Stimulated activated CD4-positive, alpha-beta T cell treated with anti-CD3 and anti-CD28 coated beads, Interleukin-1b, Interleukin-23, amount 100 ng/mL, for 24 hours (primary cell): Measurements from ENCODE around the gene ZNF862.

ENCODE experiments used
- DNase-seq, 4 experiments: peaks; one replicate each; pipeline ENCODE4 v3.0.0-alpha.2; 2020; ENCODE audit warnings: low read depth in 4 of 4, low spot score in 1 of 4

The ZNF862 gene

DNA sequence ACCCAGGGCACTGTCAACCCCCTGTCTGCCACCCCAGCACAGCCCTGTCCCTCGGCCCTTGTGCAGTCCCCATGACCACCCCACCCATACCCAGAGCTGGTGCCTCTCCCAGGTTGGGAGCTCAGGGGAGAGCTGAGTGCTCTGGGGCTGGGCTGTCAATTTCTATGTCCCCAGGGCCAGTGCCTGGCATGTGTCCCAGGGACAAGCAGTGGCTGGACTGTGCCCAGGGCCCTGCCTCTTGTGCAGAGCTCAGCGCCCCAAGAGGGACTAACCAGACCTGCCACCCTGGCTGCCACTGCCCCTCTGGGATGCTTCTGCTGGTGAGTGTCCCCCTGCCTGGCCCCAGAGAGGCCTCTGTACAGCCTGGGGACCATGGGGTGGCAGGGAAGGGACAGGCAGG lies 29.0 kb upstream of the ZNF862 start:
- DNase-seq, result no peak

DNA sequence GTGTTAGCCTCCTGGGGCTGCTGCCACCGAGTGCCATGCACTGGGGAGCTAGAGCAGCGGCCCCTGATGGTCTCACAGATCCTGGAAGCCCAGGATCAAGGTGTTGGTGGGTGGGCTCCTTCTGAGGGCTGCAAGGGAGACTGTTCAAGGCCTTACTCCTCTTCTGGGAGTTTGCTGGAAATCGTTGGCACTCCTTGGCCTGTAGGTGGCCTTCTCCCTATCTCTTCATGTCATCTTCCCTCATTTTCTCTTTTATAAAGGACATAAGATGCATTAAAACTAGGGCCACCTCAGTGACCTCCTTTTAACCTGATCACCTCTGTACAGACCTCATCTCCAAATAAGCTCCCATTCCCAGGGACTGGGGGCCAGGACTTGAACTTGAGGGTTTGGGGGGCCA lies 27.0 kb upstream of the ZNF862 start:
- no peak for DNase-seq

DNA sequence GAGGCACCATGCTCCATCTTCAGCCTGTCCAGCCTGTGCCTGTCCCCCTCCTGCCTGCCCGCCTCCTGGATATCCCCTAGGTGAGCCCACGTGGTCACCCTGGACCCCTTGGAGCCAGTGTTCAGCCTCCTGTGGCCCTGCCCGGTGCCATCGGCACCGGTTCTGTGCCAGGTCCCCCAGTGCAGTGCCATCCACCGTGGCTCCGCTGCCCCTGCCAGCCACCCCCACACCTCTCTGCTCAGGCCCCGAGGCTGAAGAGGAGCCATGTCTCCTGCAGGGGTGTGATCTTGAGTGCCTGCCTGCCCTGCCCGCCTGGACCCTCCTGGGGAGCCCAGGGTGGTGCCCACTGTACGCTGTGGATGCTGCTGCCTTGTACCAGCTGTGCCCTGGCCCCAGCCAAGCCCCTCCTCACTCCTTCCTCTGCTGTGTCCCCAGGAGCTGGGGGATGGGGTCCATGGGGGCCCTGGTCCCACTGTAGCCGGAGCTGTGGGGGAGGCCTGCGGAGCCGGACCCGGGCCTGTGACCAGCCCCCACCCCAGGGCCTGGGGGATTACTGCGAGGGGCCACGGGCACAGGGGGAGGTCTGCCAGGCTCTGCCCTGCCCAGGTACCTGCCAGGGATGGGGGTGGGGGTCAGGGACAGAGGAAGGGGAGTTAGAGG lies 26.2 kb upstream of the ZNF862 start:
- DNase-seq, result no peak

DNA sequence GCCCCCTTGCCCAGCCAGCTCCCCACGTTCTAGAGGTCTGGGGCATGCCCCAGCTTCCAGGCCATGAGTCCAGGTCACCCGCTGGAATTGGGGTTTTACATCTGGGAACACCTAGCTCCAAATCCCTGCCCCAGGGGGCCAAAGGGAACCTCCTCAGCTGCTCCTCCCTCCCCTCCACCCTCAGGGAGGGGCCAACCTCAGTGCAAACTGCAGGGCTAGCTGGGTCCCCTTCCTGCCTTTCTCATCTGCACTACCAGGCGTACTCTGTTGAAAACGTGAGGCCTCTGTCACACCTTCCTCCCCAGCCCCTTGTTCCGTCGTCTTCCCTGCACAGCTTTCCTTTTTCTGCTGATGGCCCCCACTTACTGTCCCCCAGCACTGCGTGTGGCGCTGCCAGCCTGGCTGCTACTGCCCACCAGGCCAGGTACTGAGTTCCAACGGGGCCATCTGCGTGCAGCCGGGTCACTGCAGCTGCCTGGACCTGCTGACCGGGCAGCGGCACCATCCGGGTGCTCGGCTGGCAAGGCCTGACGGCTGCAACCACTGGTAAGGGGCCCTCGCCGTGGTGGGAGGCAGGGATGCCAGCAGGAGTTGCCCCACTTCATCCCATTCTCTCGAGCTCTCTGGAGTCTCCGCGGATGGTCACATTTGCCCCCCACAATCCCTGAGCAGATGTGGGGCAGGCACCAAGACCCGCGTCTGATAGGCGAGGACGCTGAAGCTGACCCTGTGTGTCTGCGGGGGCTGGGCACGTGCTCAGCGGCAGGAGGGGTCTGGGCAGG lies 24.7 kb upstream of the ZNF862 start:
- DNase-seq, result no peak

DNA sequence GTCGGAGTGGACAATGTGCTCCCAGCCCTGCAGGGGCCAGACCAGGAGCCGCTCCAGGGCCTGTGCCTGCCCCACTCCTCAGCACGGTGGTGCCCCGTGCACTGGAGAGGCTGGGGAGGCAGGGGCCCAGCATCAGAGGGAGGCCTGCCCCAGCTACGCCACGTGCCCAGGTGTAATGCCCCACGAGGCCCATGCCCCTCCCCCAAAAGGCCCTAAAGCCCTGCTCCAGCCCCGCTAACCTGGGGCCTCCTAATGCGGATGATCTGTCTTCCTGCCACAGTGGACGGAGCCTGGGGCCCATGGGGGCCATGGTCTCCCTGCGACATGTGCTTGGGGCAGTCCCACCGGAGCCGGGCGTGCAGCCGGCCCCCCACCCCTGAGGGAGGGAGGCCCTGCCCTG lies 23.7 kb upstream of the ZNF862 start:
- DNase-seq, result no peak

DNA sequence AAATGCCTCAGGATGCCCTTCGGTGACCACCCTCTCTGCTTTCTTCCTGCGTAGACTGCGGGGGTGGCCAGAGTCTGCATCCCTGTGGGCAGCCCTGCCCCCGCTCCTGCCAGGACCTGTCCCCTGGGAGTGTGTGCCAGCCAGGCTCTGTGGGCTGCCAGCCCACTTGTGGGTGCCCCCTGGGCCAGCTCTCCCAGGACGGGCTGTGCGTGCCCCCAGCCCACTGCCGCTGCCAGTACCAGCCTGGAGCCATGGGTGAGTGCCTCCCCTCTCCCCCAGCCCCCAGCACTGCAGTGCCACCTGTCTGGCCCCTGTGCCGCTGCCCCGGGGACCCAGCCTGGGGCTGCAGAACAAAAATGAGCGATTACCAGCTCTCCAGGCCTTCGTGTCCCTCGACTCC lies 23.1 kb upstream of the ZNF862 start:
- DNase-seq, result no peak

DNA sequence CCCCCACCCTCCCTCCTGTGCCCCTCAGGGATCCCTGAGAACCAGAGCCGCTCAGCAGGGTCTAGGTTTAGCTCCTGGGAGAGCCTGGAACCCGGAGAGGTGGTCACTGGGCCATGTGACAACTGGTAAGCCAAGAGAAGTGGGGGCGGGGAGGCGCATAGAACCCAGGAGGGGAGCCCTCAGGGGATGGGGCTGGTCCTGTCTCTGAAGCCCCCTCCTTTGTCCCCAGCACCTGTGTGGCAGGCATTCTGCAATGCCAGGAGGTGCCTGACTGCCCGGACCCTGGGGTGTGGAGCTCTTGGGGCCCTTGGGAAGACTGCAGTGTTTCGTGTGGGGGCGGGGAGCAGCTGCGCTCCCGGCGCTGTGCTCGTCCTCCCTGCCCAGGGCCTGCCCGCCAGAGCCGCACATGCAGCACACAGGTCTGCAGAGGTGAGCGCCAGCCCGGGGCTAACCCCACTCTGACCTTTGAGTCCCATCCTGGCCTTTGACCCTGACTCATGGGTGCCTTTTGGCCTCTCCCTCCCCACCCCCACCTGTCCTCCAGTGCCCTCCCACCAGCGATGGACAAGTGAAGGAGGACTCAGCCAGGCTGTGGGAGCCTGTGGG lies 22.4 kb upstream of the ZNF862 start:
- no peak for DNase-seq

DNA sequence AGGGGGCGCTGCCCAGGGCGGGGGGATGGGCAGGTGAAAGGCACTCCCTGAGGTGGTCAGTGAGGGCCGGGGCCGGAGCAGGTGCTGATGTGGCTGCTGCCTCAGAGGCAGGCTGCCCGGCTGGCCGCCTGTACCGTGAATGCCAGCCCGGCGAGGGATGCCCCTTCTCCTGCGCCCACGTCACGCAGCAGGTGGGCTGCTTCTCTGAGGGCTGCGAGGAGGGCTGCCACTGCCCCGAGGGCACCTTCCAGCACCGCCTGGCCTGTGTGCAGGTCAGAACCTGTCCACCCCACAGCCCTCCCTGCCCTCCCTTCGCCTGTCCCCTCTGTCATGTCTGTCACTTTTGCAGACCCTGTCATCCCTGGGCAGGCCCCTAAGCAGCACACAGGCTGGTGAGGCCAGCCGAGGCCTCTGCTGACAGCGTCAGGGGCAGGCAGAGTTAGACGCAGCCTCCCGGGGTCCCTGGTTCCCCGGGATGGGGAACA lies 21.9 kb upstream of the ZNF862 start:
- no peak for DNase-seq

DNA sequence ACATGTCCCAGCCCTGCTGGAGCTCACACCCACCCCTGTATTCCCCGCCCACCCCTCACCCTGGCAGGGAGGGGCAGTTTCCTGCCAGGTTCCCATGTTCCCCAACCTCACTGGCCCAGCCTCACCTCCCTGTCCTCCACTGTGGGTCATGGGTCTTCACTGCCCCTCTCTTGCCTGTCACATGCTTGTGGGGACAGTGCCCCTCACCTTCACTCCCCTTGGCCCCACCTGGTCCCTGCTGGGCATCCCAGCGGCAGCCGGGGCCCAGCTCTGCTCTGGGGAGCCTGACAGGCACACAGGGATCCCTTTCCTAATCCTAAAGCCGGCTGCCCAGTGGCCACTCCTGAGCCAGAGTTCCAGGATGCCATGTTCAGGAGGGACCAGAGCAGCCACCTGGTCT lies 21.4 kb upstream of the ZNF862 start:
- no peak for DNase-seq

DNA sequence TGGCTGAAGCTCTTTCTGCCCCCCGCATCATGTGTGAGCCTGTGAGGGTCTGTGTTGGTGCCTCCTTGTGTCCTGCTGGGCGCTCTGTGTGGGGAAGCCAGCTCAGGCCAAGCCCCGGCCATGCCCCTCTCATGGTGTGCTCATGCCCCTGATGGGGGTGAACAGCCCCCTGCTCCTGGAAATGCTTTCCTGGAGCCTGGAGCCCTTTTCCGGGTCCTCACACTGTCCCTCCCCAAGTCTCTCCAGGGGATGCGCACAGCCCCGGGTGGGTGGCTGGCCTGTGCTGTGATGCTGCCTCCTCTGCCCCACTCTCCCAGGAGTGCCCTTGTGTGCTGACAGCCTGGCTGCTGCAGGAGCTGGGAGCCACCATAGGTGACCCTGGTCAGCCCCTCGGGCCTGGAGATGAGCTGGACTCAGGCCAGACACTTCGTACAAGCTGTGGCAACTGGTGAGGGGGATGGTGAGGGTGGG lies 20.8 kb upstream of the ZNF862 start:
- no peak for DNase-seq

DNA sequence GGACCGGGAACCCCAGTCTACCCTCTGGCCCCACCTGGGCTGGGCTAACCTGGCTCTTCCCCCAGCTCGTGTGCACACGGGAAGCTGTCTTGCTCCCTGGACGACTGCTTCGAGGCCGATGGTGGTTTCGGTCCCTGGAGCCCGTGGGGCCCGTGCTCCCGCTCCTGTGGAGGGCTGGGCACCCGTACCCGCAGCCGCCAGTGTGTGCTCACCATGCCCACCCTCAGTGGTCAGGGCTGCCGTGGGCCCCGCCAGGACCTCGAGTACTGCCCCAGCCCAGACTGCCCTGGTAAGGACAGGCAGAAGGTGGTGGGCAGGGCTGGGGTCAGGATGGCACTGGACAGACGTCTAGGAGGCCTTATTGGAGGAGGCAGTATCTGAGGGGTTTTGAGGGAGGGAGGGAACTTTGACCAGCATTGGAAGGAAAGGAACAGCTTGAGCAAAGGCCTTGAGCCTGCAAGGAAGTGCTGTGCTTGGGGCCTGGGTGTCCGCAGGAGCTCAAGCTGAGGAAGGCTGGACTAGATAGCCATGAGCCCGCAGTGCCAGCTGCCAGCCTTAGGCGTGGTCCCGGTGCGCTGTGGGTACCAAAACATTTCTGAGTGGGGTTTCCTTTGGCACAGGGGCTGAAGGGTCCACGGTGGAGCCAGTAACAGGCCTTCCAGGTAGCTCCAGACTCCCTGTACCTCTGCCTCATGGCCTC lies 20.2 kb upstream of the ZNF862 start:
- DNase-seq, result no peak

DNA sequence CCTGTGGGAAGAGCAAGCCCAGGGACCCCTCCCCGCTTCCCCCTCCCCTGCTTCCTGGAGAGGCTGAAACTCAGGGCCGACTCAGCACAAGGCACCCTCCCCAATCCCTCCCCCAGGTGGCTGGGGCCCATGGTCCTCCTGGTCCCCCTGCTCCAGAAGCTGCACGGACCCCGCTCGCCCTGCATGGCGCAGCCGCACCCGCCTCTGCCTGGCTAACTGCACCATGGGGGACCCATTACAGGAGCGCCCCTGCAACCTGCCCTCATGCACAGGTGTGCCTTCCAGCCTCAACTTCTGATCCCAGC lies 19.7 kb upstream of the ZNF862 start:
- DNase-seq, result no peak

DNA sequence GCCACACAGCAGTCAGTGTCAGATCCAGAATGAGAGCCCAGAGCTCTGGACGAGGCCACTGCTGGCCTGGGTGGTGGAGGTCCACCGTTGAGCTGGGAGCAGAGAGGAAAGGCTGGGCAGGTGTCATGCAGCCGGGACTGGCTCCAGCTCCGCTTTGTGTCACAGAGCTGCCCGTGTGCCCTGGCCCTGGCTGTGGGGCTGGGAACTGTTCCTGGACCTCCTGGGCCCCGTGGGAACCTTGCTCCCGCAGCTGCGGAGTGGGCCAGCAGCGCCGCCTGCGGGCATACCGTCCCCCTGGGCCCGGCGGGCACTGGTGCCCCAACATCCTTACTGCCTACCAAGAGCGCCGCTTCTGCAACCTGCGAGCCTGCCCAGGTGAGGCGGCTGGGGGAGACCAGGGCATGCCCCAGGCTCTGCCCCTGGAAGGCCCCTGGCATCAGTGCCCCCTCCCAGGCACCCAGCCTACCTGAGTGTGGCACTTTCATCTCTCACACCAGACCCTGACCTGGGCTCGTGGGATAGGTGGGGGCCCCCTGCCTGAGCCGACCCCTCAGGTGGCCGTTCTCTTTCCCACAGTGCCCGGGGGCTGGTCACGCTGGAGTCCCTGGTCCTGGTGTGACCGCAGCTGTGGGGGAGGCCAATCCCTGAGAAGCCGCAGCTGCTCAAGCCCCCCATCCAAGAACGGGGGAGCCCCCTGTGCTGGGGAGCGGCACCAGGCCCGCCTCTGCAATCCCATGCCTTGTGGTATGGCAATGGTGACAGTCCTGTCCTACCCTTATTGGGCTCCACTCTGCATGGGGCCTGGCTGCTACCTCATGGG lies 18.8 kb upstream of the ZNF862 start:
- DNase-seq, result no peak

DNA sequence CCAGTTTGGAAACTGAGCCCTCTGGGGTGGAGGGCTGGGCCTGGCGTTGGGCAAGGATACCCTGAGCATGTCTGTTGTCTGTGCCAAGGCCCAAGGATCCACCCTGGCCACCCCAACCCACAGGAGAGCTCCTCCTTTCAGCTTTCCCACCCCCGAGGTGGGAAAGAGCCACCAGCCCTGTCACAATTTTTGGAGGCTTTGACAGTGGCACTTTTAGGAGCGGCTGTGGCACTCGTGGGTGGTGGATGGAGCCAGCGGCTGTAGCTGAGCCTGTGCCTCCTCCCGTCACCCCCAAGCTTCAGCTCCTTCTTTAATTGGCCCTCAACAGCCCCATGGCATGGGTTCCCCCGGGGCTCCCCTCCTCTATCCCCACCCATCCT lies 18.2 kb upstream of the ZNF862 start:
- no peak for DNase-seq

DNA sequence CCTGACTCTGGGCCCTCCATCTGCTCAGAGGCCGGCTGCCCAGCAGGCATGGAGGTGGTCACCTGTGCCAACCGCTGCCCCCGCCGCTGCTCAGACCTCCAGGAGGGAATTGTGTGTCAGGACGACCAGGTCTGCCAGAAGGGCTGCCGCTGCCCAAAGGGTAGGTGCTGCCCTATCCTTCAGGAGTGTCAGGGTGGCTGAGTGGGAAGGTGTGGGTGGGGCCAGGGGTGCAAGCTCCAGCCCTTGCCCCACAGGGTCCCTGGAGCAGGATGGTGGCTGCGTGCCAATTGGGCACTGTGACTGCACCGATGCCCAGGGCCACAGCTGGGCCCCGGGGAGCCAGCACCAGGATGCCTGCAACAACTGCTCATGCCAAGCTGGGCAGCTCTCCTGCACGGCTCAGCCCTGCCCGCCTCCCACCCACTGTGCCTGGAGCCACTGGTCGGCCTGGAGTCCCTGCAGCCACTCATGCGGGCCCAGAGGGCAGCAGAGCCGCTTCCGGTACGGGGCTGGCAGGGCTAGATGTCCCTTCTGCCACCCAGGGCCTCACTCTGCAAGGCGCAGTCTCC lies 17.5 kb upstream of the ZNF862 start:
- no peak for DNase-seq

DNA sequence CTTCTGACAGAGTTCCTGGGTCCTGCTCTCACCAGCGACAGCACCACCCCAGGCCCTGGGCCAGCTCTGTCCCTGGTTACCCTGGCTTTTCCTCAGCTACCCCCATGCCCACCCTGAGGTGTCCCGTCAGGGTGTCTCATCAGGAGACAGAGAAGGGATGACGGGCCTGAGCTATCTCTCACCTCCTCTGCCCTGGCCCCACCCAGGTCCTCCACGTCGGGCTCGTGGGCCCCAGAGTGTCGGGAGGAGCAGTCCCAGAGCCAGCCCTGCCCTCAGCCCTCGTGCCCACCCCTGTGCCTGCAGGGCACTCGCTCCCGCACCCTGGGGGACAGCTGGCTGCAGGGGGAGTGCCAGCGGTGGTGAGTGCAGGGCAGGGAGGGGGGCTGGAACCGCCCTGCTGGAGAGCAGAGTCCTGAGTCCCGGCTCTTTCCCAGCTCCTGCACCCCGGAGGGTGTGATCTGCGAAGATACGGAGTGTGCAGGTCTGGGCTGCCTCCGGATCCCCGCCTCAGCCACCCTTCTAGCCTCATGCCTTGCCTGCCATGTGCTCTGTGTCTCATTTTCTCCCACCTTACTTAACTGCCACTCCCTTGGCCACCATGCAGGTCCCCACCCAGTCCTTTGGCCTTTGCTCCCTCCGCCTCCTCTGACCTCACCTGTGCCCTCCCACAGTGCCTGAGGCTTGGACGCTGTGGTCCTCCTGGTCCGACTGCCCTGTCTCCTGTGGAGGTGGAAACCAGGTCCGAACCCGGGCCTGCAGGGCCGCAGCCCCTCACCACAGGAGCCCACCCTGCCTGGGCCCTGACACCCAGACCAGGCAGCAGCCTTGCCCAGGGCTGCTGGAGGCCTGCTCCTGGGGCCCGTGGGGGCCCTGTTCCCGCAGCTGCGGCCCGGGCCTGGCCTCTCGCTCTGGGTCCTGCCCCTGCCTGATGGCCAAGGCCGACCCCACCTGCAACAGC lies 16.7 kb upstream of the ZNF862 start:
- DNase-seq, result no peak

DNA sequence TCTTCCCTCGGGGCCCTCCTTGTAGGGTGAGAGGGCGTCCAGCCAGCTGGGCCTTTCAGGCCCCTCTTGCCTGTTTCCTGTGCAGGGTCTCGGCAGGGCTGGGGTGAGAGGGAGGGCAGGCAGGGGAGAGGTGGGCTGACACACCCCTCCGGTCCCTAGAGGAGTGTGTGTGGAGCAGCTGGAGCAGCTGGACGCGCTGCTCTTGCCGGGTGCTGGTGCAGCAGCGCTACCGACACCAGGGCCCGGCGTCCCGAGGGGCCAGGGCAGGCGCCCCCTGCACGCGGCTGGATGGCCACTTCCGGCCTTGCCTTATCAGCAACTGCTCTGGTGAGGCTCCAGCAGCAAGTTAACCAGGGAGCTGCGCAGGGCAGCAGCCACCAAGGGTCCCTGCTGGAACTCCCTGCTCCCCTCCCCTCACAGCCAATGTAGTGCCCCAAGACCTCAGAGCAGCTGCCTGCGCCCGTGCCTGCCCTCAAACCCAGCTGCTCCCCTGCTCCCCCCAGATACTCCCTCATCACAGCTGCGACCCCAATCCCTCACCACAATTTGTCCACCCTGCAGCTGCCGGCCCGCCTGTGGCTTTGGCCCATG lies 15.7 kb upstream of the ZNF862 start:
- DNase-seq, result no peak

DNA sequence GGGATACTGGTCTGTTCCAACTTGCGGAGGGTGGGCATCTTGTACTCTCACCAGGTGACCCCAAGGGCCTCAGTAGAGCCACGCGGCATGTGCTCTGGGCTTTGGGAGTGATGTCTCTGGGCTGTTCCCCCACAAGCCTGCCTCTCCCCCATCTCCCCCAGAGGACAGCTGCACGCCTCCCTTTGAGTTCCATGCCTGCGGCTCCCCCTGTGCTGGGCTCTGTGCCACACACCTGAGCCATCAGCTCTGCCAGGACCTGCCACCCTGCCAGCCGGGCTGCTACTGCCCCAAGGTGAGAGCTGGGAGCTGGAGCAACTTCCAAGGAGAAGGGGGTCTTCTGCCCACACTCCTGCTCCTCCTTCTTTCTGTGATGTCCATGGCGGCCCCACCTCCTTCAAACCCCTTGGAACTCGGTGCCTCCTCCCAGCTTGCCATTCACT lies 15.0 kb upstream of the ZNF862 start:
- no peak for DNase-seq

DNA sequence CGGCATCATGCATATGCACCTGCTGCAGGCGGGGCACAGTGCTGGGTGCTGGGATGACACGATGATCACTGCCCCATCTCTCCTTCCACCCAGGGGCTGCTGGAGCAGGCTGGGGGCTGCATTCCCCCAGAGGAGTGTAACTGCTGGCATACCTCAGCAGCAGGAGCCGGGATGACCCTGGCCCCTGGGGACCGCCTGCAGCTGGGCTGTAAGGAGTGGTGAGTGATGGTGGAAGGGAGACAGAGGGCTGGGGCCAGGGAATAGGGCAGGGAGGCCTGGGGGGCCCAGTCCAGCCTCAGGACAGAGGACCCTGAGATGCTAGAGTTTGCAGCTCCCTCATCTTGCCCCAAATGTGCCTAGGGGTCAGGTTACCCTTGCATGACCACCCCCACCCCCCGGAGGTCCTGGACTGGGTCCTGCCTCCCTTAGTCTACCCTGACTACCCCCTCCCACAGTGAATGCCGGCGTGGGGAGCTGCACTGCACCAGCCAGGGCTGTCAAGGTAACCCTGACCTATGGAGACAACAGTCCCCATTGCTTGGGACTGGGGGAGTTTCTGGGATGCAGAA lies 14.5 kb upstream of the ZNF862 start:
- no peak for DNase-seq
